ENCODE data around the gene SPDYC.

GRCh38 chr11:65186701-65187100 lies 16.7 kb downstream of the SPDYC start:
- TF ChIP-seq ZFP30 (CRISPR knock-in tag; IDR thresholded peaks at IDR 0.05) (no peak), CSRNP3 (CRISPR knock-in tag; IDR thresholded peaks at IDR 0.05) (no peak), RARB (CRISPR knock-in tag; IDR thresholded peaks at IDR 0.05) (no peak), TCF4 (CRISPR knock-in tag; IDR thresholded peaks at IDR 0.05; ENCODE audit: borderline replicate concordance) (no peak), BACH2 (CRISPR knock-in tag; IDR thresholded peaks at IDR 0.05; ENCODE audit: borderline replicate concordance) (no peak), ZNF565 (CRISPR knock-in tag; conservative IDR thresholded peaks at IDR 0.05; ENCODE audit: low read depth) (no peak), ISL1 (CRISPR knock-in tag; IDR thresholded peaks at IDR 0.05) (no peak), ZFP3 (CRISPR knock-in tag; IDR thresholded peaks at IDR 0.05) (no peak), TOX (CRISPR knock-in tag; IDR thresholded peaks at IDR 0.05; ENCODE audit: borderline replicate concordance) (no peak), GLIS3 (CRISPR knock-in tag; IDR thresholded peaks at IDR 0.05) (no peak), ARNTL (CRISPR knock-in tag; IDR thresholded peaks at IDR 0.05; ENCODE audit: borderline replicate concordance, low read depth) (no peak)
